GM11168 (cell line): ENCODE results near the gene IL25.

Experiments used
- in situ Hi-C: fragments of 300-500 bp; cut with MboI; formaldehyde crosslinking; loops from one replicate; pipeline ENCODE4 v1.12.0; 2022; ENCODE audit warnings: low sequenced_read_pairs; ENCODE audit not compliant: unreplicated experiment

Gene IL25

GRCh38 chr14:23352506-23353432 is 19.8 kb upstream of the IL25 start, which contains the start of gene SLC22A17:
Gene SLC22A17 (minus strand): TSS chr14:23352887.
- in situ Hi-C loops, result no loop called here

- in situ Hi-C loops, result no loop called here
Observed at GRCh38 chr14:23353433-23353780, 19.2 kb upstream of the IL25 start.

GRCh38 chr14:23354990-23355389 is 17.6 kb upstream of the IL25 start:
- in situ Hi-C loops, result no loop called here

- in situ Hi-C loops, result no loop called here
Observed at GRCh38 chr14:23355871-23356435, 16.7 kb upstream of the IL25 start.

GRCh38 chr14:23356662-23357061 is 15.9 kb upstream of the IL25 start:
- in situ Hi-C loops, result no loop called here

- in situ Hi-C loops, result no loop called here
Observed at GRCh38 chr14:23357261-23357660, 15.3 kb upstream of the IL25 start.

- in situ Hi-C loops, result no loop called here
Observed at GRCh38 chr14:23358042-23358441, 14.6 kb upstream of the IL25 start.

GRCh38 chr14:23358553-23359166 is 13.9 kb upstream of the IL25 start:
- in situ Hi-C loops, result no loop called here

GRCh38 chr14:23359167-23359626 is 13.4 kb upstream of the IL25 start:
- in situ Hi-C loops, result no loop called here

- in situ Hi-C loops, result no loop called here
Observed at GRCh38 chr14:23359722-23360447, 12.7 kb upstream of the IL25 start.

GRCh38 chr14:23360496-23360895 is 12.1 kb upstream of the IL25 start:
- in situ Hi-C loops, result no loop called here

GRCh38 chr14:23361320-23361719 is 11.3 kb upstream of the IL25 start:
- in situ Hi-C loops, result no loop called here

GRCh38 chr14:23361763-23362162 is 10.8 kb upstream of the IL25 start:
- in situ Hi-C loops, result no loop called here

- in situ Hi-C loops, result no loop called here
Observed at GRCh38 chr14:23362200-23362599, 10.4 kb upstream of the IL25 start.

GRCh38 chr14:23364164-23365035 is 8.2 kb upstream of the IL25 start:
- in situ Hi-C loops, result no loop called here

GRCh38 chr14:23365036-23365731 is 7.4 kb upstream of the IL25 start, which contains the start of gene EFS:
Gene EFS (minus strand): TSS chr14:23365172. CDS start chr14:23365025, 147 bp downstream.
- in situ Hi-C loops, result no loop called here

- in situ Hi-C loops, result no loop called here
Observed at GRCh38 chr14:23365732-23366425, 6.7 kb upstream of the IL25 start.

- in situ Hi-C loops, result no loop called here
Observed at GRCh38 chr14:23366426-23366921, 6.1 kb upstream of the IL25 start.
